ENCODE results near the gene RAB4B.
"Not testable (repeated sequence)": the region's sequence is repeated elsewhere in the genome, so short reads cannot be mapped to it uniquely, and the experiment has no call there.

The RAB4B gene

GRCh38 chr19:40813182-40813581 lies 35.1 kb downstream of the RAB4B start:
- H3K27ac ChIP-seq = no peak overlapping the region
- no peak for DNase-seq (ENCODE audit: low read depth, low spot score)

GRCh38 chr19:40815223-40815622 lies 37.2 kb downstream of the RAB4B start:
- no peak overlapping the region for H3K27ac ChIP-seq
- DNase-seq (ENCODE audit: low read depth, low spot score) = no peak

GRCh38 chr19:40818480-40819399 lies 40.7 kb downstream of the RAB4B start:
- H3K27ac ChIP-seq; DNase-seq (ENCODE audit: low read depth, low spot score): not testable (repeated sequence)

GRCh38 chr19:40819479-40820234 lies 41.6 kb downstream of the RAB4B start:
- DNase-seq (ENCODE audit: low read depth, low spot score); H3K27ac ChIP-seq: not testable (repeated sequence)

GRCh38 chr19:40822161-40822560 lies 44.1 kb downstream of the RAB4B start:
- H3K27ac ChIP-seq = no peak overlapping the region
- no peak for DNase-seq (ENCODE audit: low read depth, low spot score)

GRCh38 chr19:40822704-40823553 lies 44.9 kb downstream of the RAB4B start:
- not testable (repeated sequence) for H3K27ac ChIP-seq; DNase-seq (ENCODE audit: low read depth, low spot score)

GRCh38 chr19:40824916-40825315 lies 46.9 kb downstream of the RAB4B start:
- DNase-seq (ENCODE audit: low read depth, low spot score); H3K27ac ChIP-seq: not testable (repeated sequence)

- not testable (repeated sequence) for H3K27ac ChIP-seq
Observed at GRCh38 chr19:40825460-40826095, 47.5 kb downstream of the RAB4B start.

GRCh38 chr19:40826312-40826698 lies 48.3 kb downstream of the RAB4B start:
- not testable (repeated sequence) for H3K27ac ChIP-seq; DNase-seq (ENCODE audit: low read depth, low spot score)

More at GRCh38 chr19:40825460-40826095, 47.5 kb downstream of the RAB4B start:
- not testable (repeated sequence) for DNase-seq (ENCODE audit: low read depth, low spot score)

- not testable (repeated sequence) for DNase-seq (ENCODE audit: low read depth, low spot score); H3K27ac ChIP-seq
Observed at GRCh38 chr19:40826699-40827385, 48.8 kb downstream of the RAB4B start.

GRCh38 chr19:40827386-40828247 lies 49.6 kb downstream of the RAB4B start:
- DNase-seq (ENCODE audit: low read depth, low spot score) = no peak
- H3K27ac ChIP-seq = no peak overlapping the region

- H3K27ac ChIP-seq = no peak overlapping the region
- DNase-seq (ENCODE audit: low read depth, low spot score) = no peak
Observed at GRCh38 chr19:40829205-40829604, 51.2 kb downstream of the RAB4B start.

- DNase-seq (ENCODE audit: low read depth, low spot score); H3K27ac ChIP-seq: not testable (repeated sequence)
Observed at GRCh38 chr19:40830741-40831140, 52.7 kb downstream of the RAB4B start.

GRCh38 chr19:40831502-40832430 lies 53.7 kb downstream of the RAB4B start:
- peak; percentile 70 for DNase-seq (ENCODE audit: low read depth, low spot score)

GRCh38 chr19:40832431-40832790 lies 54.4 kb downstream of the RAB4B start:
- H3K27ac ChIP-seq = peak overlapping the region; percentile 26
- DNase-seq (ENCODE audit: low read depth, low spot score) = not testable (repeated sequence)

More at GRCh38 chr19:40831502-40832430, 53.7 kb downstream of the RAB4B start:
- H3K27ac ChIP-seq = peak overlapping the region; percentile 26

- H3K27ac ChIP-seq; DNase-seq (ENCODE audit: low read depth, low spot score): not testable (repeated sequence)
Observed at GRCh38 chr19:40833728-40834533, 55.9 kb downstream of the RAB4B start.
